Right lobe of liver (tissue), 6 donors: ENCODE results near the gene ADAMTS19. TPM values are rescaled to one million over a fixed set of nuclear protein-coding genes. Genes with fewer than 3 reads are reported as not detected.

Experiments
- ATAC-seq, 4 donors: fragments of 200-7000 bp; cut with Tn5 transposase; one replicate each; pipeline ENCODE4 v1.9.1; 2020; ENCODE audit warnings: mild to moderate bottlenecking in 4 of 4, moderate library complexity in 4 of 4
- DNase-seq, 3 donors: peaks; one replicate each; pipeline ENCODE4 v3.0.0-alpha.2; 2020
- H3K27ac ChIP-seq, 3 donors: fragments of 200-600 bp; one replicate each; pipeline ENCODE4 v1.8.0; 2022
- H3K27me3 ChIP-seq, 2 donors: fragments of 200-600 bp; one replicate each; pipeline ENCODE4 v1.8.0; 2022
- H3K36me3 ChIP-seq, 4 donors: fragments of 200-600 bp; sonication (generic) in 1 of 4; one replicate each; pipeline versions ENCODE4 v1.5.1 to v1.8.0; 2017 to 2022; ENCODE audit warnings: control low read depth in 1 of 4
- H3K4me1 ChIP-seq, 4 donors: fragments of 200-600 bp; sonication (generic) in 1 of 4; one replicate each; pipeline versions ENCODE4 v1.5.1 to v1.8.0; 2017 to 2022; ENCODE audit warnings: control low read depth in 1 of 4
- H3K4me3 ChIP-seq, 3 donors: fragments of 200-600 bp; one replicate each; pipeline ENCODE4 v1.8.0; 2022
- H3K9me3 ChIP-seq, 4 donors: fragments of 200-600 bp; sonication (generic) in 1 of 4; one replicate each; pipeline versions ENCODE4 v1.5.1 to v1.8.0; 2017 to 2022; ENCODE audit warnings: control low read depth in 1 of 4
- POLR2A ChIP-seq: fragments of 450-650 bp; IDR thresholded peaks from one replicate; pipeline ENCODE4 v1.6.1; 2017; ENCODE audit warnings: antibody characterized with exemption, mild to moderate bottlenecking
- WGBS: methylation state at CpG from one replicate; pipeline ENCODE4 v1.1.6; 2018; ENCODE audit warnings: low coverage, low lambda C conversion rate; ENCODE audit not compliant: insufficient coverage; ENCODE audit errors: missing lambda C conversion rate; 5-methylcytosine and 5-hydroxymethylcytosine counted together
- intact Hi-C, 2 donors: fragments of 100-400 bp; cut with DNase I; formaldehyde crosslinking; loops; one replicate each; pipeline versions ENCODE4 v1.11.2 to v1.14.1; 2022
- total RNA-seq, 6 experiments: library from RNA; depleted of rRNA in 2 of 6; stranded (reverse); fragments of >200 nt in 2 of 6; fragmentation: NEBNext Ultra II Directional in 3 of 6; extraction: Animal tissue kit (Norgen Biotek cat#: 25700) in 3 of 6; gene quantifications; one replicate each; pipeline versions ENCODE4 v1.1.0 to v1.2.4, GENCODE V29; 2016 to 2023
- TF ChIP-seq, protein P1 (sequence below), 4 donors: fragments of 200-600 bp in 3 of 4; fragments of 450-650 bp in 1 of 4; IDR thresholded peaks; one replicate each; pipeline versions ENCODE4 v1.5.1 to v1.8.0; 2016 to 2022; ENCODE audit warnings: antibody characterized with exemption in 4 of 4, mild to moderate bottlenecking in 2 of 4
- donor health status: DM: no; HTN: yes; CAD: no.
- donor health status: DM: no; HTN: no; CAD: no.
- donor health status: DM: no; HTN: no; CAD: no.
- donor health status: DM: no; HTN: yes; CAD: no.
- donor health status: DM: no; HTN: yes; CAD: no.

The ADAMTS19 gene
- total RNA-seq, 6 experiments from 2014 or later, result not detected

DNA sequence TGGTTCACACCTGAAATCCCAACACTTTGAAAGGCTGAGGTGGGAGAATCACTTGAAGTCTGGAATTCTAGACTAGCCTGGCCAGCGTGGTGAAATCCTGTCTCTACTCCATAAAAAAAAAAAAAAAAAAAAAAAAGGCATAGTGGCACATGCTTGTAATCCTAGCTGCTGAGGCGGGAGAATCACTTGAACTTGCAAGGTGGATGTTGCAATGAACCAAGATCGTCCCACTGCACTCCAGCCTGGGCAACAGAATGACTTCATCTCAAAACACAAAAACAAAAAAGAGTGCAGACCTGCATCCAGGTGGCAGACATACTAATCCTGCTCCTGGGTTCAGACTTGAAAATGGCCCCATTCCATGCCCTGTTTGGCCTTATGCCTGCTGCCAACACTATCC, 21.8 kb upstream of the ADAMTS19 start:
- no peak overlapping the region for H3K4me3 ChIP-seq
- no peaks in the 10 kb centered on the region for H3K9me3 ChIP-seq
- no peak overlapping the region for H3K27ac ChIP-seq
- no peaks in the 10 kb centered on the region for H3K4me1 ChIP-seq
- H3K36me3 ChIP-seq, result no peaks in the 10 kb centered on the region
- DNase-seq (no peak), ATAC-seq (no peak)
- intact Hi-C loops, result no loop called here
- H3K27me3 ChIP-seq, result no peaks in the 10 kb centered on the region
- WGBS, result 58% methylated on average over 3 of the region's 3 CpGs
- TF ChIP-seq, protein P1, sequence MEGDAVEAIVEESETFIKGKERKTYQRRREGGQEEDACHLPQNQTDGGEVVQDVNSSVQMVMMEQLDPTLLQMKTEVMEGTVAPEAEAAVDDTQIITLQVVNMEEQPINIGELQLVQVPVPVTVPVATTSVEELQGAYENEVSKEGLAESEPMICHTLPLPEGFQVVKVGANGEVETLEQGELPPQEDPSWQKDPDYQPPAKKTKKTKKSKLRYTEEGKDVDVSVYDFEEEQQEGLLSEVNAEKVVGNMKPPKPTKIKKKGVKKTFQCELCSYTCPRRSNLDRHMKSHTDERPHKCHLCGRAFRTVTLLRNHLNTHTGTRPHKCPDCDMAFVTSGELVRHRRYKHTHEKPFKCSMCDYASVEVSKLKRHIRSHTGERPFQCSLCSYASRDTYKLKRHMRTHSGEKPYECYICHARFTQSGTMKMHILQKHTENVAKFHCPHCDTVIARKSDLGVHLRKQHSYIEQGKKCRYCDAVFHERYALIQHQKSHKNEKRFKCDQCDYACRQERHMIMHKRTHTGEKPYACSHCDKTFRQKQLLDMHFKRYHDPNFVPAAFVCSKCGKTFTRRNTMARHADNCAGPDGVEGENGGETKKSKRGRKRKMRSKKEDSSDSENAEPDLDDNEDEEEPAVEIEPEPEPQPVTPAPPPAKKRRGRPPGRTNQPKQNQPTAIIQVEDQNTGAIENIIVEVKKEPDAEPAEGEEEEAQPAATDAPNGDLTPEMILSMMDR (IDR thresholded peaks at IDR 0.05), result no peak
- TF ChIP-seq POLR2A, result no peak

DNA sequence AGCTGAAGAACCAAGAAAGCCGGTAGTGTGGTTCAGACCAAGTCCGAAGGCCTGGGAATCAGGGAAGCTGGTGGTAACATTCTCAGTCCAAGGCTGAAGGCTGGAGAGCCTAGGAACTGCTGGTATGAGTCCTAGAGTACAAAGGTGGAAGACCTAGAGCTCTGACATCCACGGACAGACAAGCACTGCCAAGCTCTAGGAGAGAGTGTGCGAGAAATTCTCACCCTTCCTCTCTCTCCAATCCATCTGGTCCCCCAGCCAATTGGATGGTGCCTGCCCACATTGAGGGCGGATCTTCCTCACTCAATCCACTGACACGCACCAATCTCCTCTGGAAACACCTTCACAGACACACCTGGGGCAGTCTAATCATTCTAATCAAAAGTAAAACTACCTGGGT, 19.7 kb upstream of the ADAMTS19 start:
- no peak for ATAC-seq
- H3K9me3 ChIP-seq, result no peaks in the 10 kb centered on the region

DNA sequence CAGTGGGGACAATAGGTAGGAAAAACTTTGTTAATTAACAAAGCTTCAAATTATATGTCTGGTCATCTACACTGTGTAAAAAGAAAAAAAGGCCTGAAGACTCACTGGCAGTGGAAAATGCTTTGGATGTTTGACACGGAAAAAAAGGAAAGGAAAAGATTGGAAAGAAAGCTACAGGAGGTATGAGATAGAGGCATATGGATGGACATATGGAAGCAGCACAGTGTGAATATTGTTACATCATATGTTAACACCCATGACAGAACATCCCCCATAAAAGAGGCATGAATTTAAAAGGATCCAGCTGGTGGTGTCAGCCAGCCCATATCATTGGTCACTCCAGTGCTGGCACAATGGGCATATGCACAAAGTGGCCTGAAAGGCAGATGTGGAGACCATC, 19.0 kb upstream of the ADAMTS19 start:
- WGBS, result 38% methylated on average over 1 of the region's 1 CpG
- ATAC-seq (no peak), DNase-seq (no peak)
- H3K27me3 ChIP-seq, result no peaks in the 10 kb centered on the region
- H3K9me3 ChIP-seq, result no peaks in the 10 kb centered on the region
- H3K36me3 ChIP-seq, result no peaks in the 10 kb centered on the region
- no peak overlapping the region for H3K4me3 ChIP-seq
- no peak for TF ChIP-seq POLR2A
- TF ChIP-seq, protein P1 (IDR thresholded peaks at IDR 0.05), result no peak
- H3K27ac ChIP-seq, result no peak overlapping the region
- no peaks in the 10 kb centered on the region for H3K4me1 ChIP-seq
- intact Hi-C loops, result no loop called here

More for the DNA sequence above, 19.7 kb upstream of the ADAMTS19 start:
- no peak for DNase-seq
- Histone ChIP-seq H3K36me3 (no peaks in the 10 kb centered on the region), H3K4me1 (no peaks in the 10 kb centered on the region), H3K27me3 (no peaks in the 10 kb centered on the region), H3K27ac (no peak overlapping the region), H3K4me3 (no peak overlapping the region)
- TF ChIP-seq POLR2A, result no peak
- TF ChIP-seq, protein P1 (IDR thresholded peaks at IDR 0.05), result no peak
- WGBS, result 65% methylated on average over 5 of the region's 6 CpGs
- intact Hi-C loops, result no loop called here

DNA sequence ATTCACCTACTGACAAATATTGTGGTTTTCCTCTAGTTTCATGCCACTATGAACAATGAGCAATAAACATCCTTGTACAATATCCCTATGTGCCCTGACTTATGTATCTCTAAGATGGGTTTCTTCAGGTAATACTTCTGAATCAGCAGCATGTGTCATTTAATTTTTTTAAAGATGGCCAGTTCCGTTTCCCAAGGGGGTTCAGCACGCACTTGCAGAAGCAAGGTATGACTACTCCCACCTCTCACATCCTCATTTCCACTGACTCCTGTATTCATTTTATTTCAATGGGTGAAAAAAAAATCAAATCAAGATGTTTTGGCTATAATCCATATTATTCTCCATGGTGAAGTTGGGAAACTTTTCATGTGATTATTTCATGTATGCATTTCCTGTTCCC, 14.7 kb upstream of the ADAMTS19 start:
- intact Hi-C loops, result no loop called here
- Histone ChIP-seq H3K36me3 (no peaks in the 10 kb centered on the region), H3K27me3 (no peaks in the 10 kb centered on the region), H3K9me3 (no peaks in the 10 kb centered on the region), H3K27ac (no peak overlapping the region), H3K4me3 (no peak overlapping the region), H3K4me1 (no peaks in the 10 kb centered on the region)
- TF ChIP-seq, protein P1 (IDR thresholded peaks at IDR 0.05), result no peak
- no peak for TF ChIP-seq POLR2A
- no peak for ATAC-seq
- DNase-seq, result no peak
- 71% methylated on average over 2 of the region's 2 CpGs for WGBS

DNA sequence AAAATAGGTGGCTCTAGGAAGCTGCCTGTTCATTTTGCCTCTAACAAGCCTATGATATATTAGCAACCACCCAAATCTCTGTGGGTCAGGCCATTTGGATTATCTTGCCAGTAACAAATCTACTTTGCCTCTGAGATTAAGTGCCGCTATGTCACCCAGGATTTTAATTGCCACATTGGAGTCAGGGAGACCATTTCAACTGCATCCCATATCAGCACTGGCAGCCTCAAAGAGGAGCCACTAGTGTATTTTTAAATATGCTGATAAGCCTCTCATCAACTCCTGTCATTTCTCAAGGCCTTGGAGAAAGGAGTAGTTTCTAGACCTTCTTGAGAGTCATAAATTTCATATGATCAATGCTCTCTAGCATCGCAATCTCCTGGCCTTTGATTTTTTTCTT, 12.1 kb upstream of the ADAMTS19 start:
- Histone ChIP-seq H3K27ac (no peak overlapping the region), H3K9me3 (no peaks in the 10 kb centered on the region), H3K27me3 (no peaks in the 10 kb centered on the region), H3K4me3 (no peak overlapping the region), H3K36me3 (no peaks in the 10 kb centered on the region), H3K4me1 (no peaks in the 10 kb centered on the region)
- TF ChIP-seq, protein P1 (IDR thresholded peaks at IDR 0.05), result no peak
- TF ChIP-seq POLR2A, result no peak
- intact Hi-C loops, result no loop called here
- 72% methylated on average over 2 of the region's 2 CpGs for WGBS
- DNase-seq (no peak), ATAC-seq (no peak)
